Smooth muscle cell of the brain vasculature (primary cell): ENCODE results near the gene UBE2J2.
"Not testable (repeated sequence)": the region's sequence is repeated elsewhere in the genome, so short reads cannot be mapped to it uniquely, and the experiment has no call there.

Source experiments
- DNase-seq: peaks from one replicate; pipeline ENCODE4 v3.0.0-alpha.2; 2012; ENCODE audit warnings: low read depth, low spot score

UBE2J2 gene

DNA sequence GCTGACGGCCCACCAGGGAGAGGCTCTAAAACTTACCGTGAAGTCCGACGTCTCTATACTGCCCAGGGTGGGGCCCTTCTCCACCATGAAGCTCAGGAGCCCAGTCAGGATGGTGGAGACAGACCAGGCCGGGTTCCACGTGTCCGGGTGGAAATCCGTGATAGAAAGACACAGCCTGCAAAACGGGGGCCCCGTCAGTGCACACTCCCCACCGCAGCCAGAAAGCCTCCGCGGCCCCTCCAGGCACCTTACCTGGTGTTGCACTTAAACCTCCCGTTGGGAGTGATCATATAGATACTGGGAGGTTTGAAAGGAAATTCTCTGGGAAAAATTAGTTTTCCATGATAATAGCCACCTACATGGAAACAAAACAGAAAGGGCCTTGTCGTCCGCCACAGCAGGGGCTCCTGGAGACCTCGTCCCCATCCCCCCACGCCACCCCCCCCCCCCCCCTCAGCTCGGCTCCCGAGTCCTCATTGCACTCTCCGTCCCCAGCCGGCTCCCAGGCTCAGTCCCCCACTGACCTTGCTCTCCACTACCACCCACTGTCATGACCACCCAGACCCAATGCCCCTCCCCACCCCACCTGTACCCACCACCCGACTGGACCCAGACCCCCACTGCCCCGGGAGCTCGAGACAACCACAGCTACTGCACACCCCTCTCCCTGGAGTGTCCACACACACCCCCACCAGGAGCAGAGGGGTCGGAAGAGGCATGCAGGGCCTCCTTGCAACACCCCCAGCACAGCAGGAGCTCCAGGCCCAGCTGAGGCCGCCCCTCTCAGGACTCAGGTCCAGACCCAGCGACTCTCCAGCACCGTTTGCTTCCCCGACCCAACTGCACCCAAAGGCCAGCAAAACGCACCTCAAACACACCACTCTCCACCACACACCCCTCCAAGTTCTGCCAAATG, 16.4 kb downstream of the UBE2J2 start:
- no peak for DNase-seq

DNA sequence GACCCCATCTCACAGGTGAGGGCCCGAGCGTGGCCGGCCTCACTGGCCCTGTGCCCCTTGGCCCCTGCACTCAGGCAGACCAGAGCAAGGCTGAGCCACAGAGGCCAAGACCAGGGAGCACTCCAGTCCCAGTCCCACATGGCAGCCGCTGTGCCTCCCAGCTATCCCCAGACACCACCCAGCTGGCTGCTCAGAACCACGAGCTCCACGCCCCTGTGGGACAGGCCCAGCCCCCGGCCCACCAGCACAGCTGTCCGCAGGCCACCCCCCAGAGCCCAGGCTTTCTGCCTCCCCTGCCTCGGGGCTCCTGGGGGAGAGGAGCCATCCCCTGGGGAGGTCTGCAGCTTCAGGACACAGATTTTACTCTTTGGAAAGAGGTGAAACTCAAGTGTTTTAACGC, 18.0 kb downstream of the UBE2J2 start:
- no peak for DNase-seq

DNA sequence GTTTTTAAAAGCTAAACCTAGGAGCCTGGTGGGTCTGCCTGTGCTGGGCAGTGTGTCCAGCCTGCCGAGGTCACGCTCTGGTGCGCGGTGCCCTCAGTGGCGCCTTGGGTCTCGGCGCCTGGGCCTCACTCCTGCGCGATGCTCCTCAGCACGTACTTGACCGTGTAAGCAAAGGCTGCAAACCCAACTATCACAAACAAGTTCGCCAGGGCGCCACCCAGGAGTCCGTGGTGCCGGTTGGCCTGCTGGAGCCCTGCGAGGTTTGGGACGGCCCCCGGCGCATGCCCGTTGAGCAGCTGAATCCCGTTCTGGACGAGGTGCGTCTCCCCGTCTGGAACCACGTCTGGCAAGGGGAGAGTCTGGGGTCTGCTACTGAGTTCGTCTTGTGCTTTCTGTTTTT, 18.6 kb downstream of the UBE2J2 start:
- no peak for DNase-seq

DNA sequence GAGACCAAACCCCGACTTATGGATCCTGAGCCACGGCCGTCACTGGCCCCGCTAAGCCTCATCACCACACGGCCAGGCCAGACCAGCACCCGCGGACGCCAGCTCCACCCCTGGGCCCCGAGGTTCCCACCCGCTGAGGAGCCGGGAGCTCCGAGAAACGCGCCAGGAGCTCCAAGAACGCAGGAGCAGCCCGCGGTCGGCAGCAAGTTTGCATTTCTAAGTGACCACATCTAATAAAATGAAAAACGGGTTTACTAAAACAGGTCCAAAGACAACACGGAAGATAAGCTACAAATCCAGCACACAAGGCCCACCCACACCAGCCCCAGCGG, 19.0 kb downstream of the UBE2J2 start:
- DNase-seq: no peak

DNA sequence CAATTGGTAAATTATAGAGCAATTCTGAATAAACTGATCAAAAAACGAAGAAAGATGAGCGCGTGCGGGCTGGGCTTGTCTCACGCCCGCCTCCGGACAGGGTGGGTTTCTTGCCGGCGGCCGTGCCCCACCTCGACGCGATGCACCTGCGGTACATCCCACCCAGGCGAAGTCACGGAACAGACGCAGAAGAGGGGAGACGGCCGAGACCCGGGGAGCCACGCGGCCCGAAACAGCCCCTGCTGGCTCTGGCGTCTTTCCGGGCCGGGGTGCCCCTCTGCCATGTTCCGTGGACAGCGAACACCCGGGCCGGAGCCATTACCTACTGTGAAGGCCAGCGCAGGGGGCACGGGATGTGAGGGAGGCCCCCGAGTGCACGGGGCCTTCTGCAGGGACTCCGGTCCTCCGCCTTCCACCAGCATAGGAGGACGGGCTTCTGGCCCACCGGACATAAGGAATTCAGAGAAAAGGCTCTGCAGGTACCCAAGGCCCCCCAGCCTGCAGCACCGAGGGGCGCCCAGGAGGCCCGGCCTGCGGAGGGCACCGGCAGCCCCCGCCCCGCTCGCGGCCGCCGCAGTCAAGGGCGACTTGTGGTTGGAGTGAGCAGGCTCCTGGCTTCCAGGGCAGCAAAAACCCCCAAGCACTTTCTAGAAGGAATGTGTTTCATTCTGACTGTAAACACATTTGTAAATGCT, 19.5 kb downstream of the UBE2J2 start:
- no peak for DNase-seq

DNA sequence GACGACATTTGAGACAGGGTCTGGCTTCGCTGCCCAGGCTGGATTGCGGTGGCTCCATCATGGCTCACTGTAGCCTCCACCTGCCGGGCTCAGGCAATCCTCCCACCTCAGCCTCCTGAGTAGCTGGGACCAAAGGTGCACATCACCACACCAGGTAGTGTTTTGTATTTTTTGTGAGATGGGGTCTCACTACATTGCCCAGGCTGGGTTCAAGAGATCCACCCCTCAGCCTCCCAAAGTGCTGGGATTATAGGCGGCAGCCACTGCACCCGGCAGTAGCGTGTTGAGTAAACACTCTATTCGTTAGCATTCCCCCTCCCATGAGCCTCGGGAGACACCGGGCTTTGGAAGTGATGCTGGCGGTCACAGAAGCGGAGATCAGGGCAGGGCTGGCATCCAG, 20.3 kb downstream of the UBE2J2 start:
- DNase-seq: no peak

DNA sequence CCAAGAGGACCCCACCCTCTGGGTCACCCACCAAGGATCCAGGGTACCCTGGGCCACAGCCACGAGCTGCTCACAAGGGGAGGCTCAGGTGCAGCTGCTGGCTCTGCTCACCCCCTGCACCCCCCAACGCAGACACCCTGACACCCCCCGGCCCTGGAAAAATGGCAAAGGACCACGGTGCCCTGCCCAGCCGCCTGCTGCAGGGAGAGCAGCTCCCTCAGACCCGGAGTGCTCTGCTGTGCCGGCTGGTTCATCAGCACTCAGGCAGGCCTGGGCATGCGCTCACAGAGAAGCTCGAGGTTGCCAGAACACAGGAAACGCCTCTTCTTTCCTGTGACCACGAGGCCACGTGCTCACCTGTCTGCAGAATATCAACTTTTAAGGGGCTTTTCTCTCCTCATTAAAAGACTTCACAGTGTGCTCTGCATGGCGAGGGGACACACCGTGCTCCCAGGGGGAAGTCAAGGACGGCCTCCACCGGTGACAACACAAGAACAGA, 22.8 kb downstream of the UBE2J2 start:
- no peak for DNase-seq

DNA sequence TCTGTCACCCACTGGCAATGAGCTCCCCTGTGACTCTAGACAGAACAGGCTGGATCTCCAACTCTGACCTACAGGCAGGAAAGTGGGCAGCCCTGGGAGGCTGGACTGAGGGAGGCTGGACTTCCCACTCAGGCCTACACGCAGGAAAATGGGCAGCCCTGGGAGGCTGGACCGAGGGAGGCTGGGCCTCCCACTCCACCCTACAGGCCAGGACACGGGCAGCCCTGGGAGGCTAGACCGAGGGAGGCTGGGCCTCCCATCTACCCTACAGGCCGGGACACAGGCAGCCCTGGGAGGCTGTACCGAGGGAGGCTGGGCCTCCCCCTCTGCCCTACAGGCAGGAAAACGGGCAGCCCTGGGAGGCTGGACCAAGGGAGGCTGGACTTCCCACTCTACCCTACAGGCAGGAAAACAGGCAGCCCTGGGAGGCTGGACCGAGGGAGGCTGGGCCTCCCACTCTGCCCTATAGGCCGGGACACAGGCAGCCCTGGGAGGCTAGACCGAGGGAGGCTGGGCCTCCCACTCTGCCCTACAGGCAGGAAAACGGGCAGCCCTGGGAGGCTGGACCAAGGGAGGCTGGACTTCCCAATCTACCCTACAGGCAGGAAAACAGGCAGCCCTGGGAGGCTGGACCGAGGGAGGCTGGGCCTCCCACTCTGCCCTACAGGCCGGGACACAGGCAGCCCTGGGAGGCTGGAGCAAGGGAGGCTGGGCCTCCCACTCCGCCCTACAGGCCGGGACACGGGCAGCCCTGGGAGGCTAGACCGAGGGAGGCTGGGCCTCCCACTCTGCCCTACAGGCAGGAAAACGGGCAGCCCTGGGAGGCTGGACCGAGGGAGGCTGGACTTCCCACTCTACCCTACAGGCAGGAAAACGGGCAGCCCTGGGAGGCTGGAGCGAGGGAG, 25.4 kb downstream of the UBE2J2 start:
- not testable (repeated sequence) for DNase-seq

DNA sequence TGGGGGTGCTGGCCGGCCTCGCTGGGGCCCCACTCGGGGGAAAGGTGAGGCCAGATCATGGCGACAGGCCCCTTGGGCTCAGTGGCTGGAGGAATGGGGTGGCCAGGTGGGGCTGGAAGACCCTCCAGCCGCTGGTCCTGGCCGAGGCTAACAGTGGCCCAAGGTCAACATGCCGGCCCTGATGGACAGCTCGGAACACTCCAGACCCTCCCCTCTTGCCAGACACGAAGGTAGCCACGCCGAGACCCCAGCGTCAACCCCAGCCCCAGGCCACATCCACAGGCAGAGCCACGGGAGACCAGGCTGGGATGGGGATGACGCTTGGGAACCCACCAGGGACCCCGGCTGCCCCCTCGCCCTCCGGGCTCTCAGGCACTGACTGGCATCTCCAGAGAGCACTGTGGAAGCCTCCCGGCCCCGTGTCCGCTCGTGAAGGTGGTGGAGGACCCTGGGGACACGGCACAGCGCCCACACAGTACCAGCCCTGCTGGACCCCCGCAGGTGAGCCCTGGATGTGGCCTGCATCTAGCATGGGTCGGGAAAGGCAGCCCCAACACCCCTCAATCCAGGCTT, 26.2 kb downstream of the UBE2J2 start:
- DNase-seq: no peak

DNA sequence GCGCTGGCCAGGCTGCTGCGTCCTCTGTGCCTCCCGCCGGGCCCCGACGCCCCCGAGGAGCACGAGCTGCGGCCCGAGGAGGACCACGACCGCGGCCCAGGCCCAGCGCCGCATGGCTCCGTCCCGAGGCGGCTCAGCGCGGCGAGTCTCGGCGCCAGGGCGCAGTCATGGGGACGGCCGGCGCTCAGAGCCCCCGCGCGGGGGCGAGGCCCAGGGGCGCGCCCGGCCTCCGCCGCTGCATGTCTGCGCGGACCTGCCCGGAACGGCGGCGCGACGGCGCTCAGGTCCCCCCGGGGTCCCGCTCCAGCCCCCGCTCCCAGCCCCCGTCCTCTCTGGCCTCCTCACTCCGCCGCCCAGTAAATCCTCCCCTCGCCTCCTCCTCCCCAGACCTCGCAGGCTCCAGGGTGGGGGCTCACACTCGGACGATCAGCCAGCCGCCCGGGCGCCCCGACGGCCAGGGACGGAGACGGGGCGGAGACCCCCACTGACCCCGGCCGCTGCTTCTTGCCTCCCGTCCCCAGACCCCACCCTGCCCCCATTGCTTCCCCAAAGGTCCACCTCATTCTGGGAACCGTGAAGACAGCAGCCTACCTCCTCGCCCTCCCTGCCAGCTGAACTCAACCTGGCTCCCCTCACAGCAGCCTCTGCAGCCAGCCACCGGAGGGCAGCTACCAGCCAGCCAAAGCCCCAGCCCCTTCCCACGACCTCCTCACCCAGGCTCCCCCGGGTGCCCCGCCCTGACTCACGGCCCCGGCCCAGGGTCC, 26.9 kb downstream of the UBE2J2 start, which contains the start of gene C1QTNF12:
C1QTNF12 (minus strand) TSS at position 146 of the 764 bp plus-strand sequence; CDS start at position 114, 32 bp downstream.
- DNase-seq: no peak

DNA sequence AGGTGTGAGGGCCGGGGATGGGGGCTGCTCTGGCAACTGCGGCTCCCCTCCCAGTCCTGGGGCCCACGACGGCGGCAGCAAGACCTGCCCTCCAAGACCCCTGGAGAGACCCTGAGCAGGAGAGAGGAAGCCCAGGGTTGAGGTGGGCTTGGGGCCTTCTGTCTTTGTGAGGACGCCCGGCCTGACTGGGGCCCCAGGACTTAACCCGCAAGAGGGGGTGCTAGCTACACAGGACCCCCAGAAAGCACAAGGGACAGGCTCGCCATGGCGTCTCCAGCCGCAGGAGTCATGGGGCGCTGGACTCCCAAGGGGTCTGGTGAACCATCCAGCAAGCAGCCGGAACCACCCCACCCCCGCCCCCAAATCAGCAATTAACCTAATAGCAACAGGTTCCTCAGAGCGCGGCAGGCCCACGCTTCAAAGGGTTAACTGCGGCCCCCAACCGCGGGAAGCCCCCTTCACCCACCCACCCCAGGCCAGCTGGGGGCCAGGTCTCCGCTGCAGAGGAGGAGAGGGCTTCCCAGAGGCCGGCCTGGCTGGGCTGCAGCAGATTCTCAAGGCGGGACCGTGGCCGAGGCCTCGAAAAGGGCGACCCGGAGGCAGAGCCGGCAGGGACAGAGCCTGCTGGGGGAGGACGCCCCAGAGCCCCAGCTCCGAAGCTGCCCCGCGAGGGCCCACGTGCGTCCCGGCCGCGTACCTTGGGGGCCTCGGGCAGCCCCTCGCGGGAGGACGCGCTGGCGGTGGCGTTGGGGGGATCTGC, 27.7 kb downstream of the UBE2J2 start:
- DNase-seq: no peak

DNA sequence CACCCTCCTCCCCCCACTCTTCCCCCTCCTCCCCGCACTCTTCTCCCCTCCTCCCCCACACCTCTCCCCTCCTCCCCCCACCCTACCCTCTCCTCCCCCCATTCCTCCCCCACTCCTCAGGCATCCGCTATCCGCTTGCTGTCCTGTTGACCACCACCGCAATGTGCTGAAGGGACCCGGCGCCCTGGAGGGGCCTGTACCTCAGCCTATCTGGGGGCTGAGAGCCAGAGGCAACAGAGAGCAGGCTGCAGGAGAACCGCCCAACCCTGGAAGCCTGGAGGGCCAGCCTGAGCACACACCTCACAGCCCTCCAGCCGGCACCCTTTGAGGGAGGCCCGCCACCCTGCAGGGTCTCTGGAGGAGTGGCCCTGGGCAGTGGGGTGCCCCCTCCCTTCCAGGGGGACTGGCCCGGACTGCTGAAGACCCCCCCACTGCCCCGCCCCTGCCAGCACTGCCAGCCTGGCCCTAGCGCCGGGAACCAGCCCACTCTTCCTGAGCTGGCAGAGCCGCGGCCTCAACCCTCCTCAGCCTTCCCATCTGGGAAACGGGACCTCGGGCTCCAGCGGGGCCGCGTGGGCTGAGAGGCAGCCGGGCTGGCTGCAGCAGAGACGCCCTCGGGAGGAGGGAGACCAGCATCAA, 28.4 kb downstream of the UBE2J2 start:
- DNase-seq: no peak

DNA sequence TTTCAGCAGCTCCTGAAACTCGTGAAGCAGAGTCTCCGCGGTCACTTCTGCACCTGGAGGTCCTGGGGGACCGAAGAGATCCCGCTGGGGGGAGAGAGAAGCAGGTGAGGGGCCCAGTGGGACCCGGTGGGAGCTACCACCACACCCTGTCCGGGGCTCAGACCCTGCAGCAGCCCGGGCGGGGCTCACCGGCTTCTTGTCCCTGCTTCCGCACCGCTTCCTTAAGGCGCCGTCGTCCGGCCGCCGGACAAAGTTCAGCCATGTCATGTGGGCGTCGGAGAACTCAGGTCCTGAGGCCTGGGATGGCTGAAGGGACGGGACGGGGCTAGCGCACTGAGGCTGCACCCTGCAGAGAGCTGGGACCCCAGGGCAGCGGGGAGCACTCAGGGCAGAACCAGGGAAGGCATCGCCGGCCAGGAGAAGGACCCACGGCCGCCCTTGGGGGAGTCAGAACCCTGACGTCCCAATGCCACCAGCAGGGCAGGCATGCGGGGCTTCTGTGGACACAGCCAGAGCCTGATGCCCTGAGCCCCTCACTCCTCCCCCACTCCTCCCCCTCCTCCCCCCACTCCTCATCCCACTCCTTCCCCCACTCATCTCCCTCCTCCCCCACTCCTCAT, 29.4 kb downstream of the UBE2J2 start:
- no peak for DNase-seq

DNA sequence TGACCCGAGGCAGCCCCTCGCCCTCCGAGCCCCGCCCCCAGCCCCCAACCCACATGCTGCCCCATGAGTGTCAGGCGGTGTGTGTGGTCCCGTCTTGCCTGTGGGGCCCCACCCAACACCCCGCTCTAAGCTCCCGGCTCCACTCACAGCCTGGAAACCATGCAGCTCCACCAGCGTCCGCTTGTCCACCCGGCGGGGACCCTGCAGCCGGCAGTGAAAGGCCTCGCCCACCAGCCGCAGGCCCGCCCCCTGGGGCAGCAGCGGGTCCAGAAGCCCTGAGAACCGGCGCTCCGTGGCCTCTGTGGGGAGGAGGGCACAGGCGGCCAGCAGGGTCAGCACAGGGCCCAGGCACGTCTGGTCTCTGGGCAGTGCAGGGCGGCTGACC, 29.9 kb downstream of the UBE2J2 start:
- no peak for DNase-seq

DNA sequence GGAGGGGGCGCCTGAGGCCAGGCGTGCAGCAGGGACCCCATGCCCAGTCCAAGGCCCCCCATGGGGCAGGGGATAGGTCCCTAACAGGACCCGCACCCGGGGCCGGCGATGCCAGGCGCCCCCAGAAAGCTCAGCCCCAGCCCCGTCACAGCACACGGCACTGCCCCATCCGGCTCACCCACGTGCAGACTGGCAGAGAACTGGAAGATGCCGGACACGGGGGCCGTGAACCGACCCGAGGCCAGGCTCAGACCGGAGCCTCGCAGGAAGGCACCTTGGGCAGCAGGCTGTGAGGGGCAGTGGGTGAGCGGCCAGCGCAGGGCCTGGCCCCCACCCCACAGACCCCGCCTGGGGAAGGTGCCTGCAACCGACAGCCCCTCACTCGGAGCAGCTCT, 30.4 kb downstream of the UBE2J2 start:
- DNase-seq: no peak

DNA sequence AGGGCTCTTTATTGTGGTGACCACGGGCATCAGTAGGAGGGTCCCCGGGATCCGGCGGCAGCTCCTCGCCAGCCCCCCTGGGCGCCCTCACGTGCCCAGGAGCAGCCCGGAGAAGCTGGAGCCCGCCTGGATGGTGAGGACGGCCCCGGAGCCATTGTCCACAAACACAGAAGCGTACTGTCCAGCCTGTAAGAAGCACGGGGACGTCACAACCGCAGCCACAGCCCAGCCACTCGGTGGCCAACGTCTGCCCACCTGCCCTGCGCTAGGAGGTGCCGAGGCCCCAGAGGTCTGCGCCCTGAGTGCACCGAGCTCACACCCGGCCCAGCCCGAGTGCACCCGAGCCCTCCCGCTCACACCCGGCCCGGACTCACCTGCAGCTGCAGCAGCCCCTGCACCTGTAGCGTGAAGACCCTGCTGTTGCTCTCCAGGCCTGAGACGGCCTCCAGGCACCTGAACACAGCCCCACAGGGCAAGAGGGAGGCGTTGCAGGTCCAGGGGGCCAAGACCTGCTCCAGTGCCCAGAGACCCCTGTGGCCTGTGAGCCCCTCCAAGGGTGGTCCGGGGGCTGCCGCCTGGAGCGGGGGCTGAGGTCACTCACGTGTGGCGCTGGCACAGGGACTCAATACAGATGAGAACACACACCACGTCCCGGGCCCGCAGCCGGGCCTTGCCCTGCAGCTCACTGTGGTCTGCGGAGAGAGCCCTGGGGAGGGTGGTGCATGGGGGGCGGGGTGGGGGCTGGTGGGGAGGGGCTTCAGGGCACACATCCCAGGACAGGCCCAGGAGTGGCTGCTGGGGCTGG, 31.0 kb downstream of the UBE2J2 start:
- no peak for DNase-seq

DNA sequence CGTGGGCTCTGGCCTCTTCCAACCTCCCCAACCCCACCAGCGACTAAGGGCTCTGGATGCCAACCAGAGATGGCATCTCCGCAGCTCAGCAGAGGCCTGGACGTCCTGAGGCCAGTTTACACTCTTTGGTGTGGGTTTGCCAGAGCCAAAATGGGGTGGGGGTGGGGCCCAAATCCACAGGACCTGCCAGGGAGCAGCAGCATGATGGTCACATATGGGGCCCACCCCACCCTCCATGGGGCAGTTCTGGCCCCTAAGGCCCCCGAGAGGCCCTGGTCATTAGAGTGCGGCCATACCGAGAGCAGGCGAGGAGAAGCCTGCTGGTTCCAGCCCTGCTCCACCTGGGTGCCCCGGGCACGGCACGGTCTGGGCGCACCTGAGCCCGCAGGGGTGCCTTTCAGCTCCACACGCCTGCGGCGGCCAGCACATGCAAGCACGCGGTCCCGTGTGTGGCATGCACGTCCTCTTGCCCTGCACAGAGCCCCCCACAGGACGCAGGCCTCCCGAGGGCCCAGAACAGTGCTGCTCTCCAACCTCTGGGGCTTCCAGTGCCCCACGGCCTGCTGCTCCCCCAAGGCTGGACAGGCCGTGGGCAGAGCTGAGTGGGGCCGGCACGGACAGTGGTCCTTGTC, 31.9 kb downstream of the UBE2J2 start:
- DNase-seq: no peak
